H1 (cell line): ENCODE data around the gene LCOR. TPM values are rescaled to one million over a fixed set of nuclear protein-coding genes. Genes with fewer than 3 reads are reported as not detected.

Source experiments
- CTCF ChIA-PET: fragments of 300-600 bp; sonication (Branson Sonifier 250); formaldehyde crosslinking; loops from one replicate; lab custom pipeline; 2021; ENCODE audit not compliant: partially characterized antibody; lab: Charles Lee
- POLR2A ChIA-PET: fragments of 300-600 bp; sonication (Branson Sonifier 250); formaldehyde crosslinking; loops from one replicate; lab custom pipeline; 2021; ENCODE audit warnings: inconsistent platforms; ENCODE audit not compliant: partially characterized antibody; lab: Charles Lee
- DNase-seq, 2 experiments: peaks; one replicate each; pipeline versions ENCODE4 v3.0.0 to v3.0.0-alpha.2; 2010 to 2022; ENCODE audit warnings: low spot score in 2 of 2, low read depth in 1 of 2, mixed read lengths in 1 of 2
- FAIRE-seq: peaks from 2 replicates; lab custom pipeline; 2011; peaks lifted over from hg19 to GRCh38; lab: Jason Lieb, UNC
- H2AFZ ChIP-seq: 2 replicates; pipeline ENCODE4 v1.8.1; 2012; ENCODE audit warnings: low read length, inconsistent platforms
- H2AK5ac ChIP-seq: 2 replicates; pipeline ENCODE4 v1.6.1; 2013; ENCODE audit warnings: low read depth, low read length
- H2BK120ac ChIP-seq: replicated peaks from 2 replicates; pipeline ENCODE3; 2013; ENCODE audit warnings: low read depth, low read length, inconsistent platforms
- H2BK12ac ChIP-seq: 2 replicates; pipeline ENCODE4 v1.6.1; 2013; ENCODE audit warnings: low read depth, low read length
- H2BK15ac ChIP-seq: 2 replicates; pipeline ENCODE4 v1.6.1; 2013; ENCODE audit warnings: low read length
- H2BK20ac ChIP-seq: 2 replicates; pipeline ENCODE4 v1.6.1; 2013; ENCODE audit warnings: low read length
- H2BK5ac ChIP-seq: 2 replicates; pipeline ENCODE4 v1.6.1; 2013; ENCODE audit warnings: low read depth, low read length
- H3K14ac ChIP-seq: 2 replicates; pipeline ENCODE4 v1.6.1; 2013; ENCODE audit warnings: inconsistent platforms; ENCODE audit not compliant: insufficient read length
- H3K18ac ChIP-seq: 2 replicates; pipeline ENCODE4 v1.6.1; 2013; ENCODE audit warnings: low read length; ENCODE audit errors: extremely low read depth
- H3K23ac ChIP-seq: 2 replicates; pipeline ENCODE4 v1.6.1; 2013; ENCODE audit warnings: inconsistent platforms; ENCODE audit not compliant: insufficient read length
- H3K23me2 ChIP-seq: 2 replicates; pipeline ENCODE4 v1.6.1; 2013; ENCODE audit warnings: low read depth, low read length
- H3K27ac ChIP-seq: 2 replicates; pipeline ENCODE4 v1.6.1; 2011; ENCODE audit warnings: low read depth, low read length, inconsistent platforms
- H3K27me3 ChIP-seq, 4 experiments: replicated peaks in 1 of 4; 1 replicate in 1 of 4; 2 replicates in 3 of 4; pipeline versions ENCODE4 v1.6.1 to v1.8.1; 2011 to 2013; ENCODE audit warnings: low read length in 3 of 4, mild to moderate bottlenecking in 3 of 4, inconsistent platforms in 2 of 4, mixed read lengths in 2 of 4, moderate library complexity in 1 of 4; ENCODE audit not compliant: control insufficient read depth in 3 of 4, insufficient read depth in 3 of 4; ENCODE audit errors: extremely low read depth in 1 of 4
- H3K36me3 ChIP-seq, 4 experiments: 2 replicates each; pipeline versions ENCODE4 v1.6.1 to v1.8.1; 2011 to 2013; ENCODE audit warnings: mild to moderate bottlenecking in 4 of 4, low read length in 3 of 4, moderate library complexity in 2 of 4, control low read depth in 1 of 4, inconsistent platforms in 1 of 4; ENCODE audit not compliant: insufficient read depth in 4 of 4, control insufficient read depth in 2 of 4
- H3K4ac ChIP-seq: replicated peaks from 2 replicates; pipeline ENCODE3; 2013; ENCODE audit warnings: low read length, low read depth, mixed read lengths, inconsistent platforms; ENCODE audit not compliant: insufficient read length
- H3K4me1 ChIP-seq, 4 experiments: replicated peaks in 1 of 4; 1 replicate in 1 of 4; 2 replicates in 3 of 4; pipeline versions ENCODE4 v1.6.1 to v1.8.1; 2011 to 2013; ENCODE audit warnings: low read length in 3 of 4, inconsistent platforms in 2 of 4, mixed read lengths in 1 of 4; ENCODE audit not compliant: insufficient read depth in 4 of 4, control insufficient read depth in 3 of 4
- H3K4me2 ChIP-seq, 2 experiments: 2 replicates each; pipeline versions ENCODE4 v1.6.1 to v1.8.1; 2011 to 2013; ENCODE audit warnings: low read depth in 2 of 2, low read length in 2 of 2, control low read depth in 1 of 2, inconsistent platforms in 1 of 2, mild to moderate bottlenecking in 1 of 2; ENCODE audit not compliant: insufficient read depth in 1 of 2
- H3K4me3 ChIP-seq, 4 experiments: fragments of 200-600, 300-600 bp in 1 of 4; sonication (generic), shearing (Covaris generic), sonication (Bioruptor Twin) in 1 of 4; 2 replicates each; pipeline versions ENCODE4 v1.5.1 to v1.8.1; 2011 to 2016; ENCODE audit warnings: low read length in 4 of 4, low read depth in 3 of 4, control low read depth in 2 of 4, inconsistent platforms in 2 of 4, mild to moderate bottlenecking in 2 of 4, mixed read lengths in 1 of 4, moderate library complexity in 1 of 4; ENCODE audit not compliant: insufficient read depth in 2 of 4; ENCODE audit errors: extremely low read depth in 1 of 4
- H3K56ac ChIP-seq: replicated peaks from 2 replicates; pipeline ENCODE3; 2013; ENCODE audit warnings: low read depth, mild to moderate bottlenecking, mixed read lengths, low read length, inconsistent platforms; ENCODE audit not compliant: insufficient read length
- H3K79me1 ChIP-seq: 2 replicates; pipeline ENCODE4 v1.6.1; 2013; ENCODE audit warnings: low read depth, low read length, control low read depth
- H3K79me2 ChIP-seq, 2 experiments: 2 replicates each; pipeline versions ENCODE4 v1.6.1 to v1.8.1; 2012 to 2013; ENCODE audit warnings: low read length in 2 of 2, mild to moderate bottlenecking in 2 of 2, inconsistent platforms in 1 of 2; ENCODE audit not compliant: insufficient read depth in 2 of 2, control insufficient read depth in 1 of 2
- H3K9ac ChIP-seq, 4 experiments: replicated peaks in 1 of 4; 1 replicate in 1 of 4; 2 replicates in 3 of 4; pipeline versions ENCODE4 v1.6.1 to v1.8.1; 2011 to 2013; ENCODE audit warnings: low read depth in 3 of 4, low read length in 3 of 4, control low read depth in 2 of 4, mild to moderate bottlenecking in 2 of 4, moderate library complexity in 2 of 4, inconsistent platforms in 1 of 4; ENCODE audit errors: extremely low read depth in 1 of 4
- H3K9me3 ChIP-seq, 2 experiments: 2 replicates each; pipeline versions ENCODE4 v1.6.1 to v1.8.1; 2012 to 2013; ENCODE audit warnings: mild to moderate bottlenecking in 2 of 2, moderate library complexity in 2 of 2, control low read depth in 1 of 2, inconsistent platforms in 1 of 2, low read depth in 1 of 2, low read length in 1 of 2, mixed read lengths in 1 of 2; ENCODE audit not compliant: insufficient read depth in 2 of 2
- H4K20me1 ChIP-seq, 2 experiments: replicated peaks in 1 of 2; 2 replicates each; pipeline versions ENCODE3 to v1.8.1; 2011 to 2013; ENCODE audit warnings: inconsistent platforms in 2 of 2, low read length in 2 of 2, mild to moderate bottlenecking in 1 of 2; ENCODE audit not compliant: insufficient read depth in 2 of 2, control insufficient read depth in 1 of 2
- H4K5ac ChIP-seq: 2 replicates; pipeline ENCODE4 v1.6.1; 2013; ENCODE audit warnings: low read length, low read depth, mixed read lengths, inconsistent platforms; ENCODE audit not compliant: insufficient read length
- H4K8ac ChIP-seq: 2 replicates; pipeline ENCODE4 v1.8.0; 2013; ENCODE audit warnings: mild to moderate bottlenecking, moderate library complexity, low read length, inconsistent platforms; ENCODE audit not compliant: insufficient read depth; ENCODE audit errors: extremely low read depth
- H4K91ac ChIP-seq: replicated peaks from 2 replicates; pipeline ENCODE3; 2013; ENCODE audit warnings: low read length, mixed read lengths, inconsistent platforms; ENCODE audit not compliant: insufficient read length
- GTF2F1 ChIP-seq: IDR thresholded peaks from 2 replicates; pipeline ENCODE4 v1.6.1; 2012; ENCODE audit warnings: low read depth, low read length, improper control_type of control experiment, borderline replicate concordance
- RBBP5 ChIP-seq: IDR thresholded peaks from 2 replicates; pipeline ENCODE4 v1.7.1; 2012; ENCODE audit warnings: low read depth, mild to moderate bottlenecking, inconsistent platforms, low read length, moderate library complexity, borderline replicate concordance
- SP2 ChIP-seq: IDR thresholded peaks from 2 replicates; pipeline ENCODE4 v1.6.1; 2012; ENCODE audit warnings: mild to moderate bottlenecking, low read length, inconsistent platforms
- WGBS, 2 experiments: shearing (Covaris generic) in 1 of 2; methylation state at CpG; one replicate each; pipeline versions ENCODE4 v1.1.6 to v1.1.7; 2013 to 2015; ENCODE audit warnings: low lambda C conversion rate in 2 of 2, mixed read lengths in 2 of 2, inconsistent platforms in 1 of 2, low coverage in 1 of 2, missing lambda C conversion rate in 1 of 2; ENCODE audit not compliant: insufficient replicate concordance in 2 of 2, insufficient coverage in 1 of 2, insufficient read length in 1 of 2; ENCODE audit errors: extremely low coverage in 1 of 2, missing lambda C conversion rate in 1 of 2; 5-methylcytosine and 5-hydroxymethylcytosine counted together
- polyA plus RNA-seq, 7 experiments: library from polyadenylated mRNA; depleted of rRNA in 3 of 7; stranded (reverse) in 5 of 7; unstranded in 2 of 7; fragments of >200 nt in 5 of 7; fragments of 200-250 nt in 2 of 7; gene quantifications; 1 replicate in 5 of 7; 2 replicates in 1 of 7; 4 replicates in 1 of 7; pipeline versions ENCODE4 v1.2.1 to v1.2.3, GENCODE V29; 2011 to 2013; ENCODE audit warnings: missing spikeins in 2 of 7, mixed read lengths in 2 of 7
- total RNA-seq: library from RNA; stranded (reverse); fragmentation: NEBNext Ultra II Directional; extraction: Animal tissue kit (Norgen Biotek cat#: 25700); gene quantifications from 2 replicates; pipeline ENCODE4 v1.2.1, GENCODE V29; 2021

LCOR gene
- total and polyA plus RNA-seq, 2 of the 8 experiments (the other 6 are each of a cell fraction or from before 2014, with no cell fraction given): 4.7 to 25.5 TPM

DNA sequence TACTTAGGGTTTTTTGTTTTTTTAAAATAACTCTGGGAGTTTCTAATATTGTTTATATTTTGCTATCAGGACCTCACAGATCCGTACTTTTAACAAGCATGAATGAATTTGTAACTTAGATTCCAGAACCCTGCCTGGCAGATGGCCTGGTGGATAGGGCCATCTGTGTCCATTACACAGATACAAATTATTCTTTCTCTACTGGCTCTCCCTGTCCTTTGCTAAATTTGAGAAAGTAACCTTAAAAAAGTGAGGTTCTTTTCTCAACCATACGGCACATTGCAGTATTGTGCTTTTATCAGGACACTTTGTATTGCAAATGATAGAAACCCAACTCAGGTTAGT lies 26.6 kb downstream of the LCOR start:
- Histone ChIP-seq H2BK12ac (no peak overlapping the region), H3K18ac (no peak overlapping the region), H2AK5ac (no peak overlapping the region), H2BK120ac (no peak overlapping the region), H3K36me3 (peaks cover 0 to 3% (median 0%) of the 10 kb centered on the region in 4 experiments; a peak in 1 of 8 replicates), H3K23ac (no peak overlapping the region), H4K5ac (no peak overlapping the region), H4K91ac (no peak overlapping the region), H3K27ac (no peak overlapping the region), H2BK5ac (no peak overlapping the region), H3K9me3 (no peaks in the 10 kb centered on the region), H3K23me2 (no peaks in the 10 kb centered on the region; the same call in 1 of the 2 replicates), H3K56ac (no peak overlapping the region), H4K20me1 (peaks cover 1 to 10% of the 10 kb centered on the region in 2 experiments), H3K9ac (no peak overlapping the region), H3K79me1 (peaks cover 5% of the 10 kb centered on the region), H3K4ac (no peak overlapping the region), H2BK20ac (no peak overlapping the region), H3K4me2 (no peak overlapping the region), H2BK15ac (no peak overlapping the region), H3K14ac (no peak overlapping the region), H2AFZ (no peak overlapping the region), H3K4me1 (peaks cover 0 to 5% (median 0%) of the 10 kb centered on the region in 4 experiments; a peak in 1 of 7 replicates), H3K4me3 (no peak overlapping the region), H4K8ac (no peak overlapping the region), H3K27me3 (no peaks in the 10 kb centered on the region), H3K79me2 (peaks cover 3 to 79% of the 10 kb centered on the region in 2 experiments; a peak in 3 of 4 replicates)
- DNase-seq (no peak), FAIRE-seq (no peak)
- ChIA-PET CTCF (no interaction called here), POLR2A (no interaction called here)
- WGBS, 2 experiments: 88% methylated on average over 2 of the region's 2 CpGs; no CpG with 5 or more reads in 1 of the 2 experiments
- TF ChIP-seq RBBP5: no peak
- no peak for TF ChIP-seq SP2
- no peak for TF ChIP-seq GTF2F1
